CD8-positive, alpha-beta memory T cell (primary cell): ENCODE results near the gene RABGAP1L. TPM values are rescaled to one million over a fixed set of nuclear protein-coding genes. Genes with fewer than 3 reads are reported as not detected.
"Not testable (repeated sequence)": the region's sequence is repeated elsewhere in the genome, so short reads cannot be mapped to it uniquely, and the experiment has no call there.

Experiments used
- CTCF ChIA-PET: fragments of 350-600 bp; sonication (Branson Sonifier 250); formaldehyde crosslinking; loops from one replicate; lab custom pipeline; 2021; ENCODE audit warnings: antibody characterized with exemption; lab: Charles Lee
- POLR2A ChIA-PET: fragments of 350-600 bp; sonication (Branson Sonifier 250); formaldehyde crosslinking; loops from one replicate; lab custom pipeline; 2021; ENCODE audit warnings: antibody characterized with exemption; lab: Charles Lee
- DNase-seq, 5 donors: peaks; one replicate each; pipeline versions ENCODE4 v3.0.0 to v3.0.0-alpha.2; 2020 to 2022; ENCODE audit warnings: mixed read lengths in 1 of 5
- H3K27ac ChIP-seq: one replicate; pipeline ENCODE4 v1.7.0; 2013; ENCODE audit warnings: low read depth, mild to moderate bottlenecking, low read length, moderate library complexity
- H3K27me3 ChIP-seq: 2 replicates; pipeline ENCODE4 v1.7.0; 2013; ENCODE audit warnings: low read length, mild to moderate bottlenecking; ENCODE audit not compliant: insufficient read depth, poor library complexity, severe bottlenecking
- H3K36me3 ChIP-seq: 2 replicates; pipeline ENCODE4 v1.7.0; 2013; ENCODE audit warnings: mild to moderate bottlenecking, low read length, moderate library complexity; ENCODE audit not compliant: insufficient read depth
- H3K4me1 ChIP-seq: 2 replicates; pipeline ENCODE4 v1.7.0; 2013; ENCODE audit warnings: mild to moderate bottlenecking, low read length, moderate library complexity; ENCODE audit not compliant: insufficient read depth
- H3K4me3 ChIP-seq: 2 replicates; pipeline ENCODE4 v1.7.0; 2013; ENCODE audit warnings: mild to moderate bottlenecking, low read length
- H3K9me3 ChIP-seq: 2 replicates; pipeline ENCODE4 v1.7.0; 2013; ENCODE audit warnings: mild to moderate bottlenecking, low read length
- H3K27ac Mint-ChIP-seq, 8 donors: one replicate each; pipeline ENCODE4 v1.8.0; 2020 to 2021; ENCODE audit warnings: mixed read lengths in 8 of 8, mild to moderate bottlenecking in 6 of 8, inconsistent platforms in 3 of 8, moderate library complexity in 3 of 8
- H3K27me3 Mint-ChIP-seq, 2 donors: one replicate each; pipeline ENCODE4 v1.8.0; 2020 to 2021; ENCODE audit warnings: mixed read lengths in 2 of 2, mild to moderate bottlenecking in 1 of 2, moderate library complexity in 1 of 2
- H3K36me3 Mint-ChIP-seq, 3 donors: one replicate each; pipeline ENCODE4 v1.8.0; 2020 to 2021; ENCODE audit warnings: mixed read lengths in 3 of 3, inconsistent platforms in 1 of 3, mild to moderate bottlenecking in 1 of 3
- H3K4me1 Mint-ChIP-seq, 3 donors: one replicate each; pipeline ENCODE4 v1.8.0; 2020 to 2021; ENCODE audit warnings: mixed read lengths in 3 of 3, inconsistent platforms in 1 of 3, mild to moderate bottlenecking in 1 of 3
- H3K4me3 Mint-ChIP-seq, 7 donors: one replicate each; pipeline ENCODE4 v1.8.0; 2020 to 2021; ENCODE audit warnings: mixed read lengths in 7 of 7, mild to moderate bottlenecking in 6 of 7, moderate library complexity in 4 of 7, inconsistent platforms in 2 of 7
- H3K9me3 Mint-ChIP-seq, 5 donors: one replicate each; pipeline ENCODE4 v1.8.0; 2020 to 2022; ENCODE audit warnings: mixed read lengths in 5 of 5, mild to moderate bottlenecking in 3 of 5, moderate library complexity in 2 of 5, inconsistent platforms in 1 of 5
- polyA plus RNA-seq: library from polyadenylated mRNA; unstranded; fragments of 300-500 nt; fragmentation: Illumina TruSeq; gene quantifications from one replicate; pipeline ENCODE4 v1.2.3, GENCODE V29; 2021
- total RNA-seq, 2 experiments: library from RNA; stranded (reverse); gene quantifications; one replicate each; pipeline ENCODE4 v1.2.3, GENCODE V29; 2021

RABGAP1L gene
- total and polyA plus RNA-seq, 3 experiments from 2014 or later = 41.7 to 78.5 (median 42.7) TPM

DNA sequence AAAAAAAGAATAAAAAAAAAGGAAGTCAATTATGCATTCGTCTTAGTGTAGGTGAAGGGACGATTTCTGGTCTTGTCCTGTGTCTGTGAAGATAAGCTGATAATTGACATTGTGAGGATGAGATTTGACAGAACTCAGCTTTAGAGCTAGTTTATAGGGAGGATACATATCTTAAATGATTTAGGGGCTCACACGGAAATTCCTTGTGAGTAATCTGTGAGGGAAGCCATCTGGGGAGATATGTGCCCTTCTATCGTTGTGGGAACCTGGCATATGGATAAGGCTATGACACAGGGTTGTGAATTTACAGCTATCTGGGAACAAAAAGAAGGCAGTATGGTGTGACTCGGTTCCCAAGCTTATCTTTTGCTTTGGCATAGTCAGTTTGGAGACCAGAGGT, 71.1 kb downstream of the RABGAP1L start:
- POLR2A ChIA-PET = no interaction called here
- Mint-ChIP-seq H3K9me3 (peaks cover 0 to 4% (median 3%) of the 10 kb centered on the region in 5 donors), H3K36me3 (peaks cover 23 to 52% (median 27%) of the 10 kb centered on the region in 3 donors), H3K27ac (no peak overlapping the region), H3K27me3 (no peaks in the 10 kb centered on the region), H3K4me3 (no peak overlapping the region), H3K4me1 (peaks cover 13 to 24% (median 24%) of the 10 kb centered on the region in 3 donors)
- H3K27ac ChIP-seq = no peak overlapping the region
- no peaks in the 10 kb centered on the region for H3K9me3 ChIP-seq
- H3K27me3 ChIP-seq = no peaks in the 10 kb centered on the region
- no peaks in the 10 kb centered on the region for H3K4me1 ChIP-seq
- no peak overlapping the region for H3K4me3 ChIP-seq
- DNase-seq = no peak
- H3K36me3 ChIP-seq = no peaks in the 10 kb centered on the region
- CTCF ChIA-PET = interaction anchor here (0.6 to 1.1 kb wide), 2 partner anchors 8 to 10 kb away, joined by 3 read pairs; no protein-coding TSS in a partner anchor

DNA sequence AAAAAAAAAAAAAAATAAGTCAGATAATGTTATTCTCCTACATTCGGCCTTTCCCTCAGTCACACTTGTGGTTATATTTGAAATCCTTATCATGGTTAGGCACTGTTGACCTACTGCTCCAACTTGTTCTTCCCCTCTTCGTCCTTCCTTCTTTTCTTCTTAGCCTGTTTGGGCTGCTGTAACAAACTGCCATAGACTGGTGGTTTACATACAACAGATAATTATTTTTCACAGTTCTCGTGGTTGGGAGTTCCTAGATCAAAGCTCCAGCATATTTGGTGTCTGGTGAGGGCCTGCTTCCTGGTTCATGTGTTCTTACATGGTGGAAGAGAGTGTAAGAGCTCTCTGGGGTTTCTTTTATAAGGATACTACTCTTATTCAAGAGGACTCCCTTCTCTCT, 73.4 kb downstream of the RABGAP1L start:
- Mint-ChIP-seq H3K4me1 (peaks cover 1 to 8% (median 8%) of the 10 kb centered on the region in 3 donors), H3K9me3 (peaks cover 0 to 4% (median 3%) of the 10 kb centered on the region in 5 donors), H3K27me3 (no peaks in the 10 kb centered on the region), H3K36me3 (peaks cover 21 to 37% (median 27%) of the 10 kb centered on the region in 3 donors), H3K4me3 (no peak overlapping the region), H3K27ac (peak overlapping the region in 1 of 8 donors; percentile 10)
- no peak overlapping the region for H3K4me3 ChIP-seq
- no peaks in the 10 kb centered on the region for H3K27me3 ChIP-seq
- ChIA-PET POLR2A (no interaction called here), CTCF (no interaction called here)
- no peak overlapping the region for H3K27ac ChIP-seq
- DNase-seq = no peak
- no peaks in the 10 kb centered on the region for H3K4me1 ChIP-seq
- H3K9me3 ChIP-seq = no peaks in the 10 kb centered on the region
- no peaks in the 10 kb centered on the region for H3K36me3 ChIP-seq

DNA sequence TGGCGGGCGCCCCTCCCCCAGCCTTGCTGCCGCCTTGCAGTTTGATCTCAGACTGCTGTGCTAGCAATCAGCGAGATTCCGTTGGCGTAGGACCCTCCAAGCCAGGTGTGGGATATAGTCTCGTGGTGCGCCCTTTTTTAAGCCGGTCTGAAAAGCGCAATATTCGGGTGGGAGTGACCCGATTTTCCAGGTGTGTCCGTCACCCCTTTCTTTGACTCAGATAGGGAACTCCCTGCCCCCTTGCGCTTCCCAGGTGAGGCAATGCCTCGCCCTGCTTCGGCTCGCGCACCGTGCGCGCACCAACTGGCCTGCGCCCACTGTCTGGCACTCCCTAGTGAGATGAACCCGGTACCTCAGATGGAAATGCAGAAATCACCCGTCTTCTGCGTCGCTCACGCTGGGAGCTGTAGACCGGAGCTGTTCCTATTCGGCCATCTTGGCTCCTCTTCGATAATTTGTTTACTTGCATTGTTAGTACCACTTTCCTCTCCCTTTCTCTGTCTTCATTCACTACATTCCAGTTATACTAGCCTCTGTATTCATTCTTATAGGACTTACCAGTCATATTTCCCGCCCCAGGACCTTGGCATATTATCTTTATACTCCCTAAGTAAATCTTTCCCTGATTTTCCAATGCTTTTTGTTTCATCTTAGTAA, 79.7 kb downstream of the RABGAP1L start:
- H3K4me1 Mint-ChIP-seq = peaks cover 7 to 24% (median 22%) of the 10 kb centered on the region in 3 donors

DNA sequence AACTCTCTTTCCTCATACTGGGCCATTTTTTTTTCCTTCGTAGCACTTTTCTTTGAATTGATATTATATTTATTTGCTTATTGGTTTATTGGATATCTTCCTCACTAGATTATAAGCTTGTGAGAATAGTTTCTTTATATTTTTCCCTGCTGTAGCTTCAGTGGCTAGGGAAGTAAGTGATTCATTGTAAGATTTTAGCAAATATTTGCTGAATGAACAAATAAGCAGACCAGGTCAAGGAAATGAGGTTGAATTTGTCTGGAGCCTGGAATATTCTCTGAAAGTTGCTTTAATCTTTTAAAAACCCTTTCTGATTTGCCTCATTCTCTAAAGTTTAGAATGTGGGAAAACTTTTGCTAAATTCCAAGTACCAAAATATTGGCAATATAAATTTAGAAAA, 80.2 kb downstream of the RABGAP1L start:
- no peak overlapping the region for H3K4me3 ChIP-seq
- H3K36me3 Mint-ChIP-seq = peaks cover 3 to 48% (median 18%) of the 10 kb centered on the region in 3 donors
- no peak overlapping the region for H3K27ac ChIP-seq
- no peak for DNase-seq
- no peaks in the 10 kb centered on the region for H3K9me3 Mint-ChIP-seq
- no peak overlapping the region for H3K4me3 Mint-ChIP-seq
- no peaks in the 10 kb centered on the region for H3K9me3 ChIP-seq
- no peaks in the 10 kb centered on the region for H3K4me1 ChIP-seq
- no peaks in the 10 kb centered on the region for H3K27me3 Mint-ChIP-seq
- H3K36me3 ChIP-seq = peaks cover 4% of the 10 kb centered on the region
- CTCF ChIA-PET = interaction anchor here (1.5 kb wide), 1 partner anchor 9 kb away, joined by 3 read pairs; no protein-coding TSS in a partner anchor
- peaks cover 7 to 24% (median 23%) of the 10 kb centered on the region in 3 donors for H3K4me1 Mint-ChIP-seq
- H3K27ac Mint-ChIP-seq = no peak overlapping the region
- POLR2A ChIA-PET = no interaction called here
- no peaks in the 10 kb centered on the region for H3K27me3 ChIP-seq

More for the DNA sequence above, 79.7 kb downstream of the RABGAP1L start:
- H3K27ac Mint-ChIP-seq, H3K9me3 ChIP-seq, H3K4me3 ChIP-seq, H3K27me3 Mint-ChIP-seq, DNase-seq, H3K4me1 ChIP-seq, POLR2A ChIA-PET, H3K36me3 ChIP-seq, H3K27ac ChIP-seq, H3K27me3 ChIP-seq, H3K9me3 Mint-ChIP-seq, H3K4me3 Mint-ChIP-seq: not testable (repeated sequence)
- CTCF ChIA-PET = interaction anchor here (1.5 kb wide), 1 partner anchor 8 kb away, joined by 3 read pairs; no protein-coding TSS in a partner anchor
- H3K36me3 Mint-ChIP-seq = peaks cover 1 to 43% (median 13%) of the 10 kb centered on the region in 3 donors

DNA sequence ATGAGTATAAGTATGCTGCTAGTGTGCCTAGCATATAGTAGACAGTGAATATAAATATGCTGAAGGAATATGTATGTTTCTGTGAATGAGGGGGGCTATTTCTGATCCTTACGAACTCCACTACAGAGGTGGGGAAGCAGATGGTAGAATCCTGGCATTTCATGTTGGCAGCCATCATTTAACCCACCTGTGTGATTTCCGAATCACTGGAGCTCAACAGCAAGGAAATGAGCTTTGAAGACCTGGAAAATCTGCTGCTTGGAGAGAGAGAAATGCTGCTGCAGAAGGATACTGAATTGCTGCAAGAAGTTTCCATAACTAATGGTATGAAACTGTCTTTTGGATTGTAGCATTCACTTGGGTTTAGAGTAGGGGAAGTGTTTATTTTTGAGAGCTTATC, 83.5 kb downstream of the RABGAP1L start:
- no peak for DNase-seq
- Mint-ChIP-seq H3K9me3 (no peaks in the 10 kb centered on the region), H3K27ac (peak overlapping the region in 2 of 8 donors; percentile 52 to 86), H3K4me1 (peaks cover 7 to 24% (median 23%) of the 10 kb centered on the region in 3 donors), H3K27me3 (no peaks in the 10 kb centered on the region), H3K36me3 (peaks cover 3 to 67% (median 21%) of the 10 kb centered on the region in 3 donors), H3K4me3 (no peak overlapping the region)
- H3K36me3 ChIP-seq = peaks cover 4% of the 10 kb centered on the region
- no peaks in the 10 kb centered on the region for H3K27me3 ChIP-seq
- no peak overlapping the region for H3K4me3 ChIP-seq
- ChIA-PET POLR2A (no interaction called here), CTCF (no interaction called here)
- H3K27ac ChIP-seq = no peak overlapping the region
- H3K9me3 ChIP-seq = no peaks in the 10 kb centered on the region
- no peaks in the 10 kb centered on the region for H3K4me1 ChIP-seq

GRCh38 chr1:174243451-174244000, 84.2 kb downstream of the RABGAP1L start:
- CTCF ChIA-PET = no interaction called here
- no peak for DNase-seq
- Mint-ChIP-seq H3K4me3 (no peak overlapping the region), H3K4me1 (peaks cover 7 to 24% (median 23%) of the 10 kb centered on the region in 3 donors), H3K27ac (no peak overlapping the region), H3K9me3 (no peaks in the 10 kb centered on the region), H3K27me3 (no peaks in the 10 kb centered on the region), H3K36me3 (peaks cover 3 to 69% (median 21%) of the 10 kb centered on the region in 3 donors)
- H3K4me1 ChIP-seq = no peaks in the 10 kb centered on the region
- POLR2A ChIA-PET = no interaction called here
- H3K36me3 ChIP-seq = peaks cover 4% of the 10 kb centered on the region
- H3K9me3 ChIP-seq = no peaks in the 10 kb centered on the region
- H3K27me3 ChIP-seq = no peaks in the 10 kb centered on the region
- H3K27ac ChIP-seq = no peak overlapping the region
- no peak overlapping the region for H3K4me3 ChIP-seq

GRCh38 chr1:174244017-174244416, 84.7 kb downstream of the RABGAP1L start:
- Histone ChIP-seq H3K4me3 (no peak overlapping the region), H3K27ac (no peak overlapping the region), H3K9me3 (no peaks in the 10 kb centered on the region), H3K4me1 (no peaks in the 10 kb centered on the region), H3K27me3 (no peaks in the 10 kb centered on the region), H3K36me3 (peaks cover 4% of the 10 kb centered on the region)
- peaks cover 7 to 24% (median 22%) of the 10 kb centered on the region in 3 donors for H3K4me1 Mint-ChIP-seq
- POLR2A ChIA-PET = no interaction called here
- no peak for DNase-seq
- no peaks in the 10 kb centered on the region for H3K9me3 Mint-ChIP-seq
- no peak overlapping the region for H3K4me3 Mint-ChIP-seq
- peaks cover 3 to 69% (median 21%) of the 10 kb centered on the region in 3 donors for H3K36me3 Mint-ChIP-seq
- CTCF ChIA-PET = no interaction called here
- H3K27me3 Mint-ChIP-seq = no peaks in the 10 kb centered on the region
- peak overlapping the region in 1 of 8 donors; percentile 36 for H3K27ac Mint-ChIP-seq

GRCh38 chr1:174247472-174247871, 88.2 kb downstream of the RABGAP1L start:
- Histone ChIP-seq H3K9me3 (no peaks in the 10 kb centered on the region), H3K4me1 (no peaks in the 10 kb centered on the region), H3K27ac (no peak overlapping the region), H3K4me3 (no peak overlapping the region), H3K36me3 (peaks cover 4% of the 10 kb centered on the region), H3K27me3 (no peaks in the 10 kb centered on the region)
- Mint-ChIP-seq H3K27ac (no peak overlapping the region), H3K4me3 (no peak overlapping the region), H3K27me3 (no peaks in the 10 kb centered on the region), H3K4me1 (peaks cover 3 to 15% (median 11%) of the 10 kb centered on the region in 3 donors), H3K36me3 (peaks cover 7 to 63% (median 19%) of the 10 kb centered on the region in 3 donors), H3K9me3 (no peaks in the 10 kb centered on the region)
- no peak for DNase-seq
- CTCF ChIA-PET = interaction anchor here (1.1 kb wide), 1 partner anchor 50 kb away, joined by 3 read pairs; no protein-coding TSS in a partner anchor
- POLR2A ChIA-PET = no interaction called here
